GM12891 (cell line): ENCODE data around the gene XPO1.
"Not testable (repeated sequence)": the region's sequence is repeated elsewhere in the genome, so short reads cannot be mapped to it uniquely, and the experiment has no call there.

Experiments used
- DNase-seq: peaks from one replicate; pipeline ENCODE4 v3.0.0; 2011; ENCODE audit warnings: low spot score; ENCODE audit not compliant: insufficient read length
- FAIRE-seq: peaks from 2 replicates; lab custom pipeline; 2011; peaks lifted over from hg19 to GRCh38; lab: Jason Lieb, UNC
- PAX5 ChIP-seq: IDR thresholded peaks from 2 replicates; pipeline ENCODE4 v1.6.1; 2011; ENCODE audit warnings: low read length, moderate library complexity, mild to moderate bottlenecking; ENCODE audit not compliant: insufficient read depth, severe bottlenecking
- POLR2A ChIP-seq: IDR thresholded peaks from 2 replicates; pipeline ENCODE4 v1.6.1; 2011; ENCODE audit warnings: low read depth, low read length, control low read depth
- POLR2AphosphoS5 ChIP-seq: IDR thresholded peaks from 2 replicates; pipeline ENCODE4 v1.6.1; 2011; ENCODE audit warnings: low read depth, low read length, control low read depth
- POU2F2 ChIP-seq: IDR thresholded peaks from 2 replicates; pipeline ENCODE4 v1.6.1; 2011; ENCODE audit warnings: low read depth, mild to moderate bottlenecking, control low read depth, low read length, moderate library complexity
- SPI1 ChIP-seq: IDR thresholded peaks from 2 replicates; pipeline ENCODE4 v1.6.1; 2011; ENCODE audit warnings: low read depth, low read length, control low read depth
- TAF1 ChIP-seq: IDR thresholded peaks from 2 replicates; pipeline ENCODE4 v1.6.1; 2011; ENCODE audit warnings: low read depth, low read length, control low read depth

XPO1 gene

DNA sequence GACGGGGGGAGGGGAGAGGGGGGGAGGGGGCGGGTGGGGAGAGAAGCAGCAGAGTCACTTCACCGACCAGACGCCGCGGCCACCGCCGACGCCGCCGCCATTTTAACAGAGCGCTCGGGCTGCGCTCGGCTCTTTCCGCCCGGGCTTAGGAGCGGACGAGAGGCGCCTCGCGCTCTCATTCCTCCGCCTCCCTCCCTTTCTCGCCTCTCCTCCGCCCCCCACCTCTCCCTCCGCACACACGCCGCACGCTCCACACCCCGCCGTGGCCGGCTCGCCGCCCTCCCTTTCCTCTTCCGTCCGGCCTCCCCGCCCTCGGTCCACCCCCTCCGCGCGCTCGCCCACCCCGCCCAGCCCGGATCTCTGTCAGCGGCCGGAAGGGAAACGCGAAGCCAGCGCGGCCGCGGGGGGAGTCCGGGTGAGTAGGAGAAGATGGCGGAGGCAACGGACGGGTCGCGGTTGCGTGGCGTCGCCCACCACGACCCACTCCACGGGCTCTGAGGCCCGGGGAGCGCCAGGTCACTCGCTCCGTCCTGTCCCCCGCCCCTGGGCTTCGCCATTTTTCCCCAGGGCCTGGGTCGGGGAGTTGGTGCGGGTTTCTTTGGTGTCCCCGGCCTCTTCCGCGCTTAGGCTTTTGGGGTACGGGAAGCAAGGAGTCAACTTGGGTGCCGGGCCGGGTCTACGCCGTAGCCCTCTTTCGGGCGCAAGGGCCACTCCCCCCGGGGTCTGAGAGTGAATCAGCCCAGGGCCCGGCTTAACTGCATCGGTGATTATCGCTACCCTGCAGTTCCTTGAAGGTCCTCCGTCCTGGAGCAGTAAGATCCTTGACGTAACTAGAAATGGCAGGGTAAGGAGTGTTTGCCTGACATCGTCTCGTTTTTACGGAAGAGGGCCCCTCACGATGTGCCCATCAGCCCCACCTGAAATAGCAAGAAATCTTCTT is 66.9 kb downstream of the XPO1 start, which contains the start of gene USP34:
TSS of gene USP34 (minus strand) at position 123 of the 940 bp plus-strand sequence. CDS start 395 bp downstream, outside the sequence.
- DNase-seq (peak; percentile 78), FAIRE-seq (peak; percentile 93)
- peak; percentile 96 for TF ChIP-seq POLR2A
- TF ChIP-seq SPI1, result no peak
- TF ChIP-seq POLR2AphosphoS5, result peak; percentile 91
- TF ChIP-seq PAX5, result peak; percentile 35
- TF ChIP-seq TAF1, result peak; percentile 77

DNA sequence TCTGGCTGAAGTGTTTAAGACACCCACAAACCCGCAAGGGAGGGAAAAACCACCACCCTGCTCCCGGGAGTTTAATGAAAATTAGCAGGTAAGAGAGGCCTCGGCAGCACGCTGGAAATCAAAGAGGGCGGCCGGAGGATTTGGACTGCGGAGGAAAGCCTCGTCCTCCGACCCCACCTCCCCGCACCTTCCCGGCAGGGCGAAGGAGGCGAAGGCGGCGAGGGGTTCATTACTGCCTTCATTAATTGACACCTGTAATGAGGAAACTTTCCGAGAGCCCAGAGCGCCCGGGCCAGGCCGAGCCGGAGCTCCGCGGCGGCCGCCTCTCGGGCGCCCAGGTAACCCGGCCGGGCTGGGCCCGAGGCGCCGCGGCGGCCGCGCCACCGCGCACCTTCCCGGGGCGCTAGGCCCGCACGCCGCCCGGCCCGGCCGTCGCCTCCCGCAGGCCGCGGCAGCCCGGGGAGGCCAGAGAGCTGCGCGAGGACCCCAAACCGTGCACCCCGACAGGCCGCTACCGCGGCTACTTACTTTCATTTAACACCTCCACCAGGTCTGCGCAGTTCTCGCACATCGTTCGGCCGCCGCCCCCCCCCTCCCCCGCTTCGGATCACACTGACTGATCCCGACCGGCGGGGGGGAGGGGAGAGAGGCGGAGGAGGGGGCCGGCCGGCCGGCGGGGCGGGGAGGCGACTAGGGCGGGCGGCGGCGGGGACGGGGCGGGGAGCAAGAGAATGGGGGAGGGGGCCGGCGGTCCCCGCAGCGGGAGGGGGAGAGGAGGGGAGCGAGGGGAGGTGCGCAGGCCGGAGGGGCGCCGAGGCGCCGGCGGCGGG is 67.8 kb downstream of the XPO1 start:
- no peak for TF ChIP-seq POLR2A
- TF ChIP-seq PAX5, result no peak
- TF ChIP-seq SPI1, result no peak
- peak; percentile 34; the same call in 1 of the 2 replicates for TF ChIP-seq TAF1
- TF ChIP-seq POLR2AphosphoS5, result no peak
- no peak for TF ChIP-seq POU2F2
- DNase-seq, result peak; percentile 58
- FAIRE-seq, result no peak

DNA sequence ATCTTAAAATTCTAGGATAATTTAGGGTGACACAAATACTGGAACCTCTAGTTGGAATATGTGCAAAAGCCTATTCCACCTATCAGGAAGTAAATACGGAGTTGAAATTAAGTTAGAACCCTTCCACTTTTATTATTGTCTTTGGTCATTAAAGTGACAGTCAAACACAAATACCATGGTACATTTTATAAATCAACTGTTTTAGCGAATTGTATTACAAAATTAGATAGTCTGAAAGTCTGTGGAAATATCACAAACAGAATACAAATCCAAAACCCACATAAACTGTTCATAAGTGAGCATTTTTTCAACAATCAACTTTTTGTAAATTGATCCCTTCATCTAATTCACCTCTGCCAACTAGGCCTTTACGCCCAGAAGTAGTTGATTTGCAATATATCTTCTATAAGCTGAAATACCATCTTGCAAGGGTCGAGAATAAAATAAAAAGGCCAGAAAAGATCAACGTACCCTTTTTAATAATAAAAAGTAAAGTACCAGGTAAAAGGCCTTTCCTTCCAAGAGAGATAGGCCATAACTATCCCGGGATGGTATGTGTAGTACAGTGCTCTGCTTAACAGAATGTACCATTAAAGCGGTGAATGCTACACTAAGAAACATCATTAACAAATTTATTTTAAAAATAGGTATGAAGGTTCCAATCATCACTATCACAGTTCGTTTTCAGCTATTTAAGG is 68.6 kb downstream of the XPO1 start:
- FAIRE-seq (no peak), DNase-seq (no peak)
- TF ChIP-seq POLR2AphosphoS5 (no peak), SPI1 (no peak), POU2F2 (no peak), POLR2A (no peak), PAX5 (no peak), TAF1 (no peak)

DNA sequence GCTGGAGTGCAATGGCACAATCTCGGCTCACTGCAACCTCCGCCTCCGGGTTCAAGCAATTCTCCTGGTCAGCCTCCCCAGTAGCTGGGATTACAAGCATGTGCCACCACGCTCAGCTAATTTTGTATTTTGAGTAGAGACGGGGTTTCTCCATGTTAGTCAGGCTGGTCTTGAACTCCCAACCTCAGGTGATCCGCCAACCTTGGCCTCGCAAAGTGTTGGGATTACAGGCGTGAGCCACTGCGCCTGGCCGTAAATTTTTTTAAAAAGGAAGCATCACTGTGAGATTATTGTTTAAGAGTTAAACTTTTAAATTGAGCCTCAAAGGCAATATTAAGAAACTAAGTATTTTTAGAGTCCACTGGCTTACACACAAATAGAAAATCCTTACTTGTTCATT is 69.9 kb downstream of the XPO1 start:
- not testable (repeated sequence) for FAIRE-seq, DNase-seq

DNA sequence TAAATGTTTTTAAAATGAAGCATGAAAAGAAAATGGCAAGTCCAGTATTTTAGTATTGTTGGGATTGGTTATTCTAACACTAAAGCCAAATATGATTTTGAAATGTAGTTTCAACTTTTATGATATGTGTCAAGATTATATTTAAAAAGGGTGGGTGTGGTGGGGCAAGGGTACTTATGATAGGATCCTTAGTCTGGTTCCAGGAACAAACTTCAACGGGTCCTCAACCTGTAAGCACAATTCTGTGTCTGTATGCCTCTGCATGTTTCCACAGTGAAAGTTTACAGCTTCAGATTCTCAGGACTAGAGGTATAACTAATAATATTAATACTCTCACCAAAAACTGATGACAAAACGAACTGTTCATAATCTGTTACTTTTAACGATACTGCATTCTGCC is 73.1 kb downstream of the XPO1 start:
- no peak for FAIRE-seq
- TF ChIP-seq POLR2A, result no peak
- no peak for TF ChIP-seq POU2F2
- TF ChIP-seq POLR2AphosphoS5, result no peak
- no peak for TF ChIP-seq TAF1
- TF ChIP-seq SPI1, result no peak
- no peak for TF ChIP-seq PAX5

DNA sequence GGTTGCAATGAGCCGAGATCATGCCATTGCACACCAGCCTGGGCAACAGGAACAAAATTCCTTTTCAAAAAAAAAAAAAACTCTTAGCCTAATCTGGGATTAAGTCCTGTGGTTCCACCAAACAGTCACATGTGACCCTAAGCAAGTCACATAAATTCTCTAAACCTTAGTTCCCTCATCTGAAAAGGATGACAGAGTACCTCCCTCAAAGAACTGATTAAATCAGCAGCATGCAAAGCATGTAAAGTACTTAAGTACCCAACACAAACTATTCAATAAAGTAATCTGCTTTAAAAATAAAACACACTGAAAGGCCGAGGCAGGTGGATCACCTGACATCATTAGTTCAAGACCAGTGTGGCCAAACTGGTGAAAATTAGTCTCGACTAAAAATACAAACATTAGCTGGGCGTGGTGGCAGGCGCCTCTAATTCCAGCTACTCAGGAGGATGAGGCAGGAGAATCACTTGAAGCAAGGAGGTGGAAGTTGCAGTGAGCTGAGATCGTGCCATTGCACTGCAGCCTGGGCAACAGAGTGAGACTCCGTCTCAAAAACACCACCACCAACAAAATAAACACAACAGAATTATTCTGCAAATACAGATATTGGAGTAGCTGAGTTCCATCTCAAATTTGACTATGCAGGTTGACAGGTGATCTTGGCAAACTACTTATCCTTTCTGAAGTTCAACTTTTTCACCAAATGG is 74.2 kb downstream of the XPO1 start:
- DNase-seq (no peak), FAIRE-seq (no peak)
- TF ChIP-seq POU2F2 (no peak), POLR2AphosphoS5 (no peak), PAX5 (no peak), SPI1 (no peak), TAF1 (no peak), POLR2A (no peak)

More for the DNA sequence above, 73.1 kb downstream of the XPO1 start:
- no peak for DNase-seq

DNA sequence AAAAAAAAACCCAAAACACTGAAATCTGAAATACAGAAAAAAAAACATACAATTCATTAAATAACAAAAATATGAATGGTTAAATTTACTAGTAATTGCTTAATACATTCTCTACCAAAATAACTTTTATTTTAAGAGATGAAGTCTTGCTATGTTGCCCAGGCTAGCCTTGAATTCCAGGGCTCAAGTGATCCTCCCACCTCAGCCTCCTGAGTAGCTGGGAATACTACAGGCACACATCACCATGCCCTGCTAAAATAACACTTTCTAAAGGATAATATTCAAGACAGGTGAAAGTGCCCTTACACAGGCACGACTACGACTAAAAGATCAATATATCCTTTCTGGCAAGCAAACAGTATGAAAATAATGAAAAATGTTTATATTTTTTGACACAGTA is 76.8 kb downstream of the XPO1 start:
- DNase-seq (no peak), FAIRE-seq (no peak)
- no peak for TF ChIP-seq POU2F2
- TF ChIP-seq TAF1, result no peak
- no peak for TF ChIP-seq POLR2A
- no peak for TF ChIP-seq PAX5

DNA sequence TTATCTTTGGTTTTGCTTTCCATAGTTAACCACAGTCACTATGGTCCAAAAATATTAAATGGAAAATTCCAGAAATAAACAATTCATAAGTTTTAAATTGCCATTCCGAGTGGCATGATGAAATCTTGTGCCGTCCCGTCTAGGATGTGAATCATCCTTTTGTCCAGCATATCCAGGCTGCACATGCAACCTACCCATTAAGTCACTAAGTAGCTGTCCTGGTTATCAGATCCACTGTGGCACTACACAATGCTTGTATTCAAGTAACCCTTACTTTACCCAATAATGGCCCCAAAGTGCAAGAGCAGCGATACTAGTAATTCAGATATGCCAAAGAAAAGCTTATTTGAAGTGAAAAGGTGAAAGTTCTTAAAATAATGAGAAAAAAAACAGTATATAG is 78.0 kb downstream of the XPO1 start:
- FAIRE-seq, result no peak
- TF ChIP-seq PAX5 (no peak), TAF1 (no peak), POU2F2 (no peak), POLR2A (no peak)

More for the DNA sequence above, 78.0 kb downstream of the XPO1 start:
- DNase-seq, result no peak
